ENCODE measurements around the gene OBSCN.
A peak's percentile ranks its signal among the peaks of the same experiment; 100 is the strongest.

- TF ChIP-seq POLR2AphosphoS5 (IDR thresholded peaks at IDR 0.05; ENCODE audit: low read depth, low read length) (peak; percentile 72; the same call in 1 of the 2 replicates), TAF1 (IDR thresholded peaks at IDR 0.05; ENCODE audit: borderline replicate concordance, insufficient read depth, low read length) (no peak), SIN3A (IDR thresholded peaks at IDR 0.05; ENCODE audit: borderline replicate concordance, insufficient read depth, low read length) (no peak), REST (IDR thresholded peaks at IDR 0.05; ENCODE audit: insufficient read depth in 1 of 2, low read depth in 2 of 2, low read length in 2 of 2) (no peak)
Observed at GRCh38 chr1:228275430-228276173, 67.8 kb downstream of the OBSCN start.
